GM21381 (cell line): Measurements from ENCODE around the gene MAP3K13.
"Not testable (repeated sequence)": the region's sequence is repeated elsewhere in the genome, so short reads cannot be mapped to it uniquely, and the experiment has no call there.

Source experiments
- ATAC-seq: cut with Tn5 transposase; IDR thresholded peaks from one replicate; pipeline ENCODE4 v1.9.1; 2021; ENCODE audit warnings: mild to moderate bottlenecking, moderate library complexity; ENCODE audit not compliant: unreplicated experiment

The MAP3K13 gene

GRCh38 chr3:185393055-185393454 lies 30.1 kb downstream of the MAP3K13 start:
- no peak for ATAC-seq

GRCh38 chr3:185397676-185398075 lies 34.7 kb downstream of the MAP3K13 start:
- no peak for ATAC-seq

GRCh38 chr3:185399737-185400667 lies 37.1 kb downstream of the MAP3K13 start:
- no peak for ATAC-seq

GRCh38 chr3:185400866-185401265 lies 37.9 kb downstream of the MAP3K13 start:
- no peak for ATAC-seq

- ATAC-seq = no peak
Observed at GRCh38 chr3:185401319-185401955, 38.5 kb downstream of the MAP3K13 start.

- ATAC-seq = no peak
Observed at GRCh38 chr3:185402561-185402960, 39.6 kb downstream of the MAP3K13 start.

- ATAC-seq = no peak
Observed at GRCh38 chr3:185403002-185403401, 40.1 kb downstream of the MAP3K13 start.

GRCh38 chr3:185405243-185405642 lies 42.3 kb downstream of the MAP3K13 start:
- ATAC-seq = no peak

GRCh38 chr3:185405664-185406063 lies 42.7 kb downstream of the MAP3K13 start:
- no peak for ATAC-seq

- no peak for ATAC-seq
Observed at GRCh38 chr3:185406121-185406620, 43.2 kb downstream of the MAP3K13 start.

GRCh38 chr3:185409957-185410356 lies 47.0 kb downstream of the MAP3K13 start:
- ATAC-seq = no peak

- ATAC-seq = no peak
Observed at GRCh38 chr3:185411133-185411532, 48.2 kb downstream of the MAP3K13 start.

GRCh38 chr3:185416513-185416912 lies 53.6 kb downstream of the MAP3K13 start:
- no peak for ATAC-seq

- ATAC-seq = not testable (repeated sequence)
Observed at GRCh38 chr3:185418561-185418977, 55.6 kb downstream of the MAP3K13 start.

- ATAC-seq = no peak
Observed at GRCh38 chr3:185420762-185421161, 57.8 kb downstream of the MAP3K13 start.

GRCh38 chr3:185421577-185422232 lies 58.8 kb downstream of the MAP3K13 start:
- no peak for ATAC-seq

GRCh38 chr3:185422677-185423076 lies 59.7 kb downstream of the MAP3K13 start:
- no peak for ATAC-seq

GRCh38 chr3:185423178-185423577 lies 60.2 kb downstream of the MAP3K13 start:
- no peak for ATAC-seq

GRCh38 chr3:185424435-185424834 lies 61.5 kb downstream of the MAP3K13 start:
- no peak for ATAC-seq

GRCh38 chr3:185430375-185430774 lies 67.4 kb downstream of the MAP3K13 start:
- no peak for ATAC-seq

GRCh38 chr3:185439745-185440466 lies 77.0 kb downstream of the MAP3K13 start:
- no peak for ATAC-seq
